Caki2 (cell line): ENCODE data around the gene CCDC201. TPM values are rescaled to one million over a fixed set of nuclear protein-coding genes. Genes with fewer than 3 reads are reported as not detected.

ENCODE experiments used
- DNase-seq: peaks from one replicate; pipeline ENCODE4 v3.0.0-alpha.2; 2015; ENCODE audit warnings: low read depth
- in situ Hi-C: cut with HindIII; loops from 2 replicates; pipeline ENCODE4 v1.10.0; 2016; ENCODE audit warnings: low sequenced_read_pairs, low pct_unique_long_range_greater_than_20kb, mixed read lengths
- total RNA-seq: library from RNA; depleted of rRNA; stranded (reverse); fragments of >200 nt; shearing (Covaris generic); gene quantifications from 2 replicates; pipeline ENCODE4 v1.2.3, GENCODE V29; 2014; ENCODE audit warnings: low replicate concordance; rRNA removed

Gene CCDC201, protein sequence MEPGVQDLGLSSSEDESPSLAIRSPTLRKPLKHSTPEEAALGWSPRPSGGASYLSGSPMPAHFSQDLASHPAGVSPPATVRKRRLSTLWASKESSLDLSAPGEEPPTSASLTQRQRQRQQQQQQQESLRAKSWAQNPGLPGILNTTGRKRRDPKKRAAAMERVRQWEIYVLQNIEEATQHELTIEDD
- total RNA-seq, result not detected in 2 replicates

DNA sequence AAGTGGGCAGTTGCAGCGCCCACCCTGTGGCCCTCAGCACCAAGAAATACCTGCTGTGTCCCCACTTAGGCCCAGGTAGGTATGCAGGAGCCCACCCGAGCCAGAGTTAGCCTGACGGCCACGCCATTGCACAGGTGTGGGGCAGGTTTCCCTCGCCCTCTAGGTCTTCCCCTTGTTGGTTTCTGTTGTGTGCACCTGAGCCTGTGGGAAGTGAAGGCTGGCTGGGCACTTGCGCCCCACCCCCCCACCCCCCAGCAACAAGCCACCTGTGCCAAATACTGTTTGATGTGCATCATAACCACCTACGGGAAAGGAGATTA, at the start of gene CCDC201:
Gene CCDC201 (minus strand): TSS at position 48 of the 320 bp plus-strand sequence. CDS start 75 bp downstream, outside the sequence.
- in situ Hi-C loops, result no loop called here
- DNase-seq, result no peak

DNA sequence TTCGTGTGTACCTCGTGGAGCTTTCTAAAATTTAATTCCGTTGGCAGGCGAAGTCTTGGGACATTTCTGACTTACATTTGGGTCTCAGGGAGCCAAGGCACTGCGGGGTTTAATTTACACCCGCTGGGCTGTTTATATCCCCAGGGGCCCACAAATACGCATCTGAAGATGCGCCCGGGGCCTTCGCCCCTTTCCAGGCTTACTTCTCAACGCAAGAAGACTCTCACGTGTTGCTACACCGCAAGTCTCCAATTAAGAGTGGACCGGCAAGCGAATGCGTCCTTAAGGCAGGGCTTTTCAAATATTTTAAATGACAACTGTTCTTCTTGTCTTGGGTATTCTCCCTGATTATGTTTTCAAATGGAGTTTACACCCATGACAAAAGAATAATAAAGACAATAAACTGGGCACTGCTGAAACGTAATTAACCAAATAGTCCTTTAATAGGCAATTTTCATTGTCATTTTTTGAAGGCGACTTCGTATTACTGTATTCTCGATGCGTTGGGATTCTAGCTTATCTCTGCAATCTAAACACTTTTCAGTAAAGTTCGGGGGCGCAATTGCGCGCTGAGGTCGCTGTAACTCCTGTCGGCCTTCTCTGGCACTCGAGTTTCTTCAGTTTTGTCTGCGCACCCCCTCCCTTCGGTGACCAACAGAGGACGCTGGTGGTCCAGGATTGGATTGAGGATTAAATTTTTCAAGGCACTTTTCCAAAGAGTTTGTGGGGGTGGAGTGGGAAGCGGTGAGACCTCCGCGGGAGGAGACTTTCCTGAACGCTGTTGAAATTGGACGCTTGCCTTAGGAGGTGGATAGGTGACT, 49.0 kb upstream of the CCDC201 start:
- in situ Hi-C loops, result loop anchor here (25.0 kb wide), 1 partner anchor 840 kb away; no protein-coding TSS in a partner anchor
- peak; percentile 74 for DNase-seq

DNA sequence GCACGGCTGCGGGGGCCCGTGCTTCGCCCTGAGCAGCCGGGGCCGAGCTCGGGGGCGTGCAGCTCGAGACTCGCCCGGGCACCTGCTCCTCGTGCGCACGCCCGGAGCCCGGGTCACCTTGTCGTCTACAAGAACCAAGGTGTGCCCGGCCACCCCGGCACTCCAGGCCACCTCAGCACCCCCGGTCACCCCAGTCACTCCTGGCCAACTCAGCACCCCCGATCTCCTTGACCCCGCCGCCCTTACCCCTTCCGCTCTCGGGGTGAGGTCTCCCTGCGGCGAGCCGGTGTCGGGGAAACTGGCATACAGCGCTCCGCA, 48.5 kb upstream of the CCDC201 start:
- DNase-seq, result no peak
- in situ Hi-C loops, result loop anchor here (25.0 kb wide), 1 partner anchor 841 kb away; no protein-coding TSS in a partner anchor

DNA sequence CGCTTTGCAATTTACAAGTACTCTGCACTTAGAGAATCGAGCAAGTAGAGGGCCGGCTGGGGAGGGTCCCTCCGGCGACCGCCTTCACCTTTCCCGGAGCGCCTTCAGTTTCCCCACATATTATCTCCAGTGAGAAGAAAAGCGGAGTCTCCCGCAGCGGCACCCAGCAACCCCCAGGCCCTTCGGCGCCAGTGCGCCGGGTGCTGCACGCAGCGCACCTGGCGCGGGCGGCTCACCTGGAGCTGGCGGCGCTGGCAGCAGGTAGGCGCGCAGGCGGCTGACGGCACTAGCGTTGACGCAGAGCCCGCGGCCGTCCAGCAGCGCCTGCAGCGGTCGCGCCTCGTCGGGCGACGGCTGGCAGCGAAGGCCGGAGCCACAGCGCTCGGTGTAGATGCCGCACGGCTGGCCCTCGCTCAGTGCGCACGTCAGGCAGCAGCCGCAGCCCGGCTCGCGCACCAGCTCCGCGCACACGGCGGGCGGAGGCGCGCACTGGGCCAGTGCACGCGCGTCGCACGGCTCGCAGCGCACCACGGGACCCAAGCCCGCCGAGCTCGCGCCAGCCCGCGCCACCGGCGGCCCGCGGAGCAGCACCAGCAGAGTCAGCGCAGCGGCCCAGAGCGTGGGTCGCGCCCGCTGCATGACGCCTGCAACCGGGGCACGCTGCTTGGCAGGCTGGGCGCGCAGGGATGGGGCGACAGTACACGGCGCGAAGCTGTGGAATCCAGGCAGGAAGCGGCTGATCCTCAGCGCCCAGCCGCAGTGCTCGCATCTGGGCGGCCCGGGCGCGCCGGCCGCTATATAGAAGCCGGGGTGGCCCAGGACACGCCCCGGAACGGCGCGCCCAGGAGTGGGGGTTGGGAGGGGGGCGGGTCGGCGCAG, 47.9 kb upstream of the CCDC201 start, which contains the start of gene IGFBP3:
Gene IGFBP3 (minus strand): TSS at position 771 of the 879 bp plus-strand sequence. CDS start 132 bp downstream, at position 639.
- in situ Hi-C loops, result loop anchor here (25.0 kb wide), 1 partner anchor 842 kb away; no protein-coding TSS in a partner anchor
- peak; percentile 79 for DNase-seq

DNA sequence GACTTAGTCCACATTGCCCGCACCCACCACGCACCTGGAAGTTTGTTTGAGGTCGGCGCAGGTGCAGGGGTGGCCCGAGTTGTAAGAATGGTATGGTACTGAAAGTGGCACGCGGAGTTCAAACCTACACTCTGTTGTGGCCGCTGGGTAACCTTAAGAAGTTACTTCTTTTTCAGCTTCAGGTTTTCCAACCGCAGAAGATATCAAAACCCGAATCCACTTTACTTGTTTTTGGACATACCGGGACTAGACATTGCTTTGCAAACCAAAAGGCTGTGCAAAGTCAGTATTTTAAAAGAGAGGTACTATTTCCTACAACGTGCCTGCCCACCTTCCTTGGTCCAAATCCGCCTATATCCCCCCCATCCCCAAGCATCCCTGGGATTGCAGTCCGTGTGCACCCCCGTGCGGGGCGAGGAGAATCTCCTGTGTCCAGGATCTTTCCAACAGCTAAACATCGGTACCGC, 47.1 kb upstream of the CCDC201 start:
- in situ Hi-C loops, result loop anchor here (25.0 kb wide), 1 partner anchor 842 kb away; no protein-coding TSS in a partner anchor
- DNase-seq, result no peak

DNA sequence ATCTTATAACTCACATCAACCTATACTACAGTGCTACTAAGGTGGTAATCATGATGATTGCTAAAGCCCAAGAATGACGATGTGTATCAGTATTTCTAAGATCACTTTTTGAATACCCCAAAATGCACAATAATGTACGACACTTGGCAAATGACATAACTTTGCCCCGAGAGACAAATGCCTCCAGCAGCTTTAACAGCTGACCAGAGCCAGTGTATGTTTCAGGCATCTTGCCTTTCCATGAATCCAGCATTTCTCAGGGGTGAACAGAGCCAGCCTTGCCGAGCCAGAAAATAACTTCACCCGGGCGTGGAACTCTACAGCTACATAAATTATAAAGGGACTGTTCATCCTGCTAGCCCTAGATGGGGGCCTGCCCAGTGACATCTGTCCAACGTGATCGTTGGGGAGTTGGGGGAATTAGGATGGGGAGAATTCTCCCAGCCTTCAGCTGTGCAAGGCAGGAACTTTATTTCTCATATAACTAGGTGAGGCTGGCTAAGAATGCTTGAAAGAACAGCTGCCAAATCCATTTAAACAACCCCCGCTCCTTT, 46.4 kb upstream of the CCDC201 start:
- in situ Hi-C loops, result loop anchor here (25.0 kb wide), 1 partner anchor 843 kb away; no protein-coding TSS in a partner anchor
- no peak for DNase-seq

DNA sequence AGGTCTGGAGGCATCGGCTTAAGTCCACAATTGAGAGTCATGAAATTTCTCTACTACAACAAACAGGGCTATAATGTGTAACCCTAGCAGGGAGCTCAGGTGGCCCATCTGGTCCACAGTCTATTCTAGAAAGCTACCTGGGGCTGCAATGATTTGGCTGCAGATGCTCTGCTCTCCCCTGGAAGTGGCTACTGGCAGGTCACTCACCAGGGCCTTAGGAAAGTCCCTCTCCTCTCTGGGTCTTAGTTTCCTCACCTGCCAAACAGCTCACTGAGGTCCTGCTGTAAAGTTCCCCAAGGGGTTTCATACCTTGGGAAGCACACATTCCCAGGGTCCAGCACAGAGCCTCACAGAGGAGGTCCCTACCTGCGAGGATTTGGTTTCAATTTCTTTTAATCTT, 45.7 kb upstream of the CCDC201 start:
- in situ Hi-C loops, result loop anchor here (25.0 kb wide), 1 partner anchor 844 kb away; no protein-coding TSS in a partner anchor
- no peak for DNase-seq

DNA sequence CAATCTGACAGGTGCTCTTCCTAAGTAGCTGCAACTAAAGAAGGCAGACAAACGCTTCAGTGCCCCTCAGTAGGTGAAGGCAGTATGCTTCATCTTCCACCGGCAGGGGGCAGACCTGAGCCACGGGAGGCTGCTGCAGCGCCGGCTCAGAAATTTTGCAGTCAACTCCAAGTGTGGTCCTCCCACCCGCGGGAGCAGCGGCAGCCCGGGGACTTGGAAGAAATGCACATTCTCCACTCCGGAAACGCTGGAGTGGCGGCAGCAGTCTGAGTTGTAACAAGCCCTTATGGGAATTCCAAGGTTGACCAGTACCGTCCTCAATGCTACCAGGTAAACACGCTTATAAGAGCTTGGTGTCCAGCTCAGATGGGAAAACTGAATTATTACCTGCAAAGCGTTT, 44.8 kb upstream of the CCDC201 start:
- peak; percentile 76 for DNase-seq
- in situ Hi-C loops, result loop anchor here (25.0 kb wide), 1 partner anchor 845 kb away; no protein-coding TSS in a partner anchor

DNA sequence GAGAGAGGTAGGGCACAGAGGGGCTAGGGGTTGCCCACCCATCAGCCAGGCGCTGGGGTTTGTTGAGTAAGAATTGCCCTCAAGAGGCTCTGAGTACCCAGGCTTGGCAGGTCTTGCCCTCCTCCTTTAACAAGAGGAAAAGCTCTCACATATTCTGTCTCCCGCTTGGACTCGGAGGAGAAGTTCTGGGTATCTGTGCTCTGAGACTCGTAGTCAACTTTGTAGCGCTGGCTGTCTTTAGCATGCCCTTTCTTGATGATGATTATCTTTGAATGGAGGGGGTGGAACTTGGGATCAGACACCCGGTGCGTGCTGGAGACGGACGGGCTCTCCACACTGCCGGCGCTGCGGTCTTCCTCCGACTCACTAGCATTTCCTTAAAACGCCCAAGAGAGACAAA, 44.2 kb upstream of the CCDC201 start:
- in situ Hi-C loops, result loop anchor here (25.0 kb wide), 1 partner anchor 845 kb away; no protein-coding TSS in a partner anchor
- DNase-seq, result no peak

DNA sequence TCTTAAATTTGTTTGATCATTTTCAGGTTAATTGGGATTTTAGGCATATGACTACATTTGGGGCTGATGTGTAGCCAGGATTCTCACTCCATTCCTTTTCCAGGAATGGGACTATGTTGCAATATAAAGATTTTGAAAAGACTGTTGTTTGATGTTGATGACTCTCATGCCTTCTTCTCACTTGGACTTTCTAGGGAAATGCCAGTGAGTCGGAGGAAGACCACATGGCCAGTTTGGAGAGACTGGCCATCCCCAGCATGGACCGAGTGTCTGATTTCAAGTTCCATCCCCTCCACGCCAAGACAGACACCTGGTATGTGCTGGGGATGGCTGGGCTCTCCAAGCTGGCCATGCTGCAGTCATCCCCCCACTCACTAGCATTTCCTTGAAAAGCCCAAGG, 42.7 kb upstream of the CCDC201 start:
- in situ Hi-C loops, result loop anchor here (25.0 kb wide), 1 partner anchor 847 kb away; no protein-coding TSS in a partner anchor
- no peak for DNase-seq

DNA sequence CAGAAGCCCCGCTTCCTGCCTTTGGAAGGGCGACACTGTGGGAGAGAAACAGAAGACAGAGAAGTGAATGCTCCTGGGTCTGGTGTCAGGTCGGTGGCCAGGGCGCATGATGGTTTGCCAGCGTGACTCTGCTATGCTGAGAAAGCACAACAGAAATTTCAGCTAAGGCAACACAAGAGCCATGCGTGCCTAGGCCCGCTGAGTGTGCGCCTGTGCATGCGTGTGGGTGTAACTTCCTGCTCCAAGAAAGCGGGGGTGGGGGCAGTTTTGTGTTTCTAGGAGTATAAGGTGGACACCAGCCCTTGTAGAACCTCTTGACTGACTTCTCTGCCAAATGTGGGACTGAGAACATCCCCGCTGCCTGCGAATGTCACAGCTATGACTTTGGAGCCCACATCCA, 42.0 kb upstream of the CCDC201 start:
- DNase-seq, result no peak

DNA sequence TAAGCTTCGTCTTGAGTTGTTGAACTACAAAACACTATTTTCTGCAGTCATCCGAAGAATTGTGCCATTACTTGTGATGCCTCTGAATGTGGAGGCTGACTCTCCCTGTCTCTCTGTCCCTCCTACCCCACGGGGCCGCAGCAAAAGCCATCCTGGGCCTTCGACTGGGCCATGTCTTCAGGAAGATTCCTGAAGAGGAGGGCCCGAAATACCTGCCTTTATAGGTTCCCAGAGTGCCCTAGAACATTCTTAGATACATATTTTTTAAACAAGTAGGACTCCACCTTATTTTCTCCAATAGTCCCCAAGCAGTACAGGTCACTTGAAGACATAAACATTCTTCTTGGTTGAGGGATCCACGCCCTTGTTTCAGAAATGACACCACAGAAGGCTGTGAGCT, 40.1 kb upstream of the CCDC201 start:
- no peak for DNase-seq
- in situ Hi-C loops, result loop anchor here (25.0 kb wide), 1 partner anchor 849 kb away; no protein-coding TSS in a partner anchor

More for the DNA sequence above, 42.0 kb upstream of the CCDC201 start:
- in situ Hi-C loops, result loop anchor here (25.0 kb wide), 1 partner anchor 847 kb away; no protein-coding TSS in a partner anchor

DNA sequence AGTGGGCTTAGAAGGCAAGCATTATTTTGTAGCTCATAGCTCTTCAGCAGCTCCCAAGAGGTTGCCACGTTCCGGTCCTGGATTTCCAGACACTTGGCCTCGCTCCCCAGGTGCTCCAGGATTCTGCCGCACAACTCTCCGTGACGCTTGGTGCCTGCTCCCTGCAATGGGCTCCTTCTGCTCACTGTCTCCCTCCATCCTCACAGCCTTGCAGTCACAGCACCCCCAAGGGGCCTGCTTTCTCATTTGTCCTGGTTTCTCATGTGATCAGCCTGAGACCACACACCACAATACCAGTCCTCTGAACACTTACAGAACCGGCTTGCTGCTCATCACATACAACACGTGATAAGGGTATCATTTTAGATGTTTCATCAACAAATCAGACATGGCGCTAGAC, 38.4 kb upstream of the CCDC201 start:
- in situ Hi-C loops, result loop anchor here (25.0 kb wide), 1 partner anchor 851 kb away; no protein-coding TSS in a partner anchor
- no peak for DNase-seq

DNA sequence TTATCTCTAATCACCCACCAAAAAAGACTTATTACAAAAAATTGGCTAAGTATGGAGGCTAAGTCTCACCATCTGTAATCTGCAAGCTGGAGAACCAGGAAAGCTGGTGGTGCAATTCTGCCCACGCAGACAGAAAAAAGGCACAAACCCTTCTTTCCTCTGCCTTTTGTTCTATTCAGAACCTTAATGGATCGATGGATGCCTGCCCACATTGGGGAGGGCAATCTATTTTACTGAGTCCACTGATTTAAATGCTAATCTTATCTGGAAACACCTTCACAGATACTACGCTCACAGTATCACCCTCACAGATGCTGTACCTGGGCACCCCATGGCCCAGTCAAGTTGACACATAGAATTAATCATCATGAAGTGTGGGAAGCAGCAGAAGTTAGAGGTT, 38.0 kb upstream of the CCDC201 start:
- DNase-seq, result no peak
- in situ Hi-C loops, result loop anchor here (25.0 kb wide), 1 partner anchor 851 kb away; no protein-coding TSS in a partner anchor

DNA sequence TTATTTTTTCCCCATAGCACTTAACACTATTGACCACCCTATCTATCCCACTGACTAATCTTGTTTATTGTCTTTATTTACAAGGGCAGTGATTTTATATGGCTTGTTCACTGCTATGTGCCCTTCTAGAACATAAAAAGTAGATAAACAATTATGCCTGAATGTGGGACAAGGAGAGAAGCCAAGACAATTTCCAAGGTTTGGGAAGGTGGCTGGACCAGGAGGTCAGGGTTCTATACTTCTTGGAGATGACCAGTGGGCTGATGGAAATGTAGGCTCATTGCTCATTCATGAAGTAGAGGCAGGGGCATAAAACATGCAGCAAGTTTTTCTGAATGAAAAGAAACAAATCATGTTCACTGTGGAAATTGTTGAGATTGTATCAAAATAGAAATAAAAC, 36.7 kb upstream of the CCDC201 start:
- in situ Hi-C loops, result loop anchor here (25.0 kb wide), 1 partner anchor 853 kb away; no protein-coding TSS in a partner anchor

DNA sequence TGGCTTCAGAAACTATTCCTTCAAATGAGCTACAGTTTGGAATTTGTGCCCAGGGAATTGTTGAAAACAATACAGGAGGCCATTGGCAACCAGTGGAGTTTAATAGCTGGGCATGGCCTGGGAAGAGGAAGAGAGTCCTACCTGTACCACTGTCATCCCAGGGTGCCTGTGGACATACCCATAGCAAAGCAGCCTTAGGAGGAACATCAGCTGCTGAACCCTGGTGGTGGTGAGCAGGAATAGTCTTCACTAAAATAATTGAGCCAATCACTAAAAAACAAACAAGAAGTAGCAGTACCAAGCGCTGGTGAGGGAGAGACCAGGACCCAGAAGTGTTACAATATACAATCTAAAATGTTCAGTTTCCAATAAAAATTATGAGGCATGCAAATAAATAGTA, 29.9 kb upstream of the CCDC201 start:
- DNase-seq, result no peak
- in situ Hi-C loops, result loop anchor here (25.0 kb wide), 1 partner anchor 859 kb away; no protein-coding TSS in a partner anchor

More for the DNA sequence above, 36.7 kb upstream of the CCDC201 start:
- DNase-seq, result no peak

DNA sequence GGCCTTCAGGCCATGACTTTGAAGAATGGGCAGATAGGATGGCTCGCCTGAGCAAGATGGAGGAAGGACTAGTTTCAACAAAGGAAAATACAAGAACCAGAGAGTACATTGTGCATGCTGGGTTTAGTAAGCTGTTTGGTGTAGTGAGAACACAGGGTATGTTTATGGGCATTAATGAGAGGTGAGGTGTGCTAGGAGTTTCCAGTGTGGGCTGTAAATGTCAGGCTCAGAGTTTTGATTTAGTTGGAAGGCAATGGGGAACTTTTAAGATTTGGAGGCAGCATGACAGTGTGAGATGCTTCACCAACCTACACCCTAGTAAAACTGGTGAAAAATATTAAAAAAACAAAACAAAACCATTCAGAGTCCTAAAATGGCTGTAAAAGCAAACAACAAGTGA, 28.7 kb upstream of the CCDC201 start:
- DNase-seq, result no peak
- in situ Hi-C loops, result loop anchor here (25.0 kb wide), 1 partner anchor 861 kb away; no protein-coding TSS in a partner anchor
